Measurements from ENCODE around the gene CFDP1.
A peak's percentile ranks its signal among the peaks of the same experiment; 100 is the strongest.

GRCh38 chr16:75262104-75262799 is 171.1 kb downstream of the CFDP1 start:
- TF ChIP-seq POLR2A (IDR thresholded peaks at IDR 0.05) (no peak), CTCF (IDR thresholded peaks at IDR 0.05 in 8 of 11, conservative IDR thresholded peaks at IDR 0.05 in 3 of 11) (peak in 1 of 11 experiments; percentile 11), POLR2AphosphoS5 (IDR thresholded peaks at IDR 0.05) (peak; percentile 40 to 57 (median 53))

Data from spleen (tissue), 7 donors.